ENCODE measurements around the gene VASH2.

VASH2 gene

GRCh38 chr1:212968368-212968863 is 18.1 kb downstream of the VASH2 start:
- TF ChIP-seq, protein P1, sequence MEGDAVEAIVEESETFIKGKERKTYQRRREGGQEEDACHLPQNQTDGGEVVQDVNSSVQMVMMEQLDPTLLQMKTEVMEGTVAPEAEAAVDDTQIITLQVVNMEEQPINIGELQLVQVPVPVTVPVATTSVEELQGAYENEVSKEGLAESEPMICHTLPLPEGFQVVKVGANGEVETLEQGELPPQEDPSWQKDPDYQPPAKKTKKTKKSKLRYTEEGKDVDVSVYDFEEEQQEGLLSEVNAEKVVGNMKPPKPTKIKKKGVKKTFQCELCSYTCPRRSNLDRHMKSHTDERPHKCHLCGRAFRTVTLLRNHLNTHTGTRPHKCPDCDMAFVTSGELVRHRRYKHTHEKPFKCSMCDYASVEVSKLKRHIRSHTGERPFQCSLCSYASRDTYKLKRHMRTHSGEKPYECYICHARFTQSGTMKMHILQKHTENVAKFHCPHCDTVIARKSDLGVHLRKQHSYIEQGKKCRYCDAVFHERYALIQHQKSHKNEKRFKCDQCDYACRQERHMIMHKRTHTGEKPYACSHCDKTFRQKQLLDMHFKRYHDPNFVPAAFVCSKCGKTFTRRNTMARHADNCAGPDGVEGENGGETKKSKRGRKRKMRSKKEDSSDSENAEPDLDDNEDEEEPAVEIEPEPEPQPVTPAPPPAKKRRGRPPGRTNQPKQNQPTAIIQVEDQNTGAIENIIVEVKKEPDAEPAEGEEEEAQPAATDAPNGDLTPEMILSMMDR (IDR thresholded peaks at IDR 0.05; ENCODE audit: insufficient read depth, low read length, poor library complexity, severe bottlenecking) = no peak
- Histone ChIP-seq H3K27me3 (replicated peaks; ENCODE audit: control insufficient read depth, insufficient read depth, low read length) (no peaks in the 10 kb centered on the region), H3K4me3 (replicated peaks; ENCODE audit: low read depth, low read length) (no peak overlapping the region), H3K36me3 (ENCODE audit: control insufficient read depth, insufficient read depth, low read length) (peaks cover 31% of the 10 kb centered on the region)
- DNase-seq (ENCODE audit: extremely low read depth, insufficient read length) = no peak

GRCh38 chr1:212970085-212970484 is 19.7 kb downstream of the VASH2 start:
- H3K27me3 ChIP-seq (replicated peaks; ENCODE audit: control insufficient read depth, insufficient read depth, low read length) = no peaks in the 10 kb centered on the region
- H3K4me3 ChIP-seq (replicated peaks; ENCODE audit: low read depth, low read length) = no peak overlapping the region
- peaks cover 31% of the 10 kb centered on the region for H3K36me3 ChIP-seq (ENCODE audit: control insufficient read depth, insufficient read depth, low read length)
- DNase-seq (ENCODE audit: extremely low read depth, insufficient read length) = no peak
- TF ChIP-seq, protein P1 (IDR thresholded peaks at IDR 0.05; ENCODE audit: insufficient read depth, low read length, poor library complexity, severe bottlenecking) = no peak

- no peak for DNase-seq (ENCODE audit: extremely low read depth, insufficient read length)
- TF ChIP-seq, protein P1 (IDR thresholded peaks at IDR 0.05; ENCODE audit: insufficient read depth, low read length, poor library complexity, severe bottlenecking) = no peak
- peaks cover 31% of the 10 kb centered on the region for H3K36me3 ChIP-seq (ENCODE audit: control insufficient read depth, insufficient read depth, low read length)
- no peaks in the 10 kb centered on the region for H3K27me3 ChIP-seq (replicated peaks; ENCODE audit: control insufficient read depth, insufficient read depth, low read length)
- H3K4me3 ChIP-seq (replicated peaks; ENCODE audit: low read depth, low read length) = no peak overlapping the region
These were observed 21.0 kb downstream of the VASH2 start for GRCh38 chr1:212971312-212971711.

GRCh38 chr1:212973426-212973825 is 23.1 kb downstream of the VASH2 start:
- no peak for DNase-seq (ENCODE audit: extremely low read depth, insufficient read length)
- H3K27me3 ChIP-seq (replicated peaks; ENCODE audit: control insufficient read depth, insufficient read depth, low read length) = no peaks in the 10 kb centered on the region
- no peak overlapping the region for H3K4me3 ChIP-seq (replicated peaks; ENCODE audit: low read depth, low read length)
- H3K36me3 ChIP-seq (ENCODE audit: control insufficient read depth, insufficient read depth, low read length) = peaks cover 30% of the 10 kb centered on the region
- TF ChIP-seq, protein P1 (IDR thresholded peaks at IDR 0.05; ENCODE audit: insufficient read depth, low read length, poor library complexity, severe bottlenecking) = no peak

DNA sequence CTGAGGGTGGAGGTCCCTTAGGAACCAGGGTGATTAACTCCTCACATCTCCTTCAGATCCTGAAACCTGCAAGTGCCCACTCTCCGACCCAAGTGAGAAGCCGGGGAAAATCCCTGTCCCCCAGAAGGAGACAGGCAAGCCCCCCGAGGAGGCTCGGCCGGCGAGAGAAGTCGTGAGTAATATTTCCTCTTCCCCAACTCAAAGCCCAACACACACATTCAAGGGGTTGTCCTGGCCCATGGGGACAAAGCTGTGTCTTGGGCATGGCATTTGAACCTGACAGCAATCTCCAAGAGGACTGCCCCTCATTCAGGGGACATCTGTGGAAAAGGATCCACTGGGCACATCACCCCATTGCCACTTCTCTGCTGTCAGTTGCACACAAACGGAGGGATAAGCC is 23.6 kb downstream of the VASH2 start:
- Histone ChIP-seq H3K27me3 (replicated peaks; ENCODE audit: control insufficient read depth, insufficient read depth, low read length) (no peaks in the 10 kb centered on the region), H3K4me3 (replicated peaks; ENCODE audit: low read depth, low read length) (no peak overlapping the region), H3K36me3 (ENCODE audit: control insufficient read depth, insufficient read depth, low read length) (peaks cover 29% of the 10 kb centered on the region)
- TF ChIP-seq, protein P1 (IDR thresholded peaks at IDR 0.05; ENCODE audit: insufficient read depth, low read length, poor library complexity, severe bottlenecking) = no peak
- DNase-seq (ENCODE audit: extremely low read depth, insufficient read length) = no peak

DNA sequence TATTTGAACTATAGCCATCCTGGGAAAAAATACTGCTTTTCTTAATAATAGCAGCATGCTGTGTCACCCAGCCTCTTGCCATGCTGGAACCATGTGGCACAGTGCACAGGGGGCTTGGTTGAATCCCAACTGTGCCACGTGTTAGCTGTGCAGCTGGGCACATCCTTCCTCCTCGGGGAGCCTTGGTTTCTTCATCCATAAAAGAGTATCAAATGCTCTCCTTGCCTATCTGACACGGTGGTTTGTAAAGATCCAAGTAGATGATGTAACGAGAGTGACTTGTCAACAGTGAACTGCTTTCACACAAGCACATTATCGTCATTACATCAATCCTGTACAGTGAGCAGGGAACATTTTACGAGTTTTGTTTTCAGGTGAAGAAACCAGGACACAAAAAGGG is 24.4 kb downstream of the VASH2 start:
- Histone ChIP-seq H3K36me3 (ENCODE audit: control insufficient read depth, insufficient read depth, low read length) (peaks cover 29% of the 10 kb centered on the region), H3K4me3 (replicated peaks; ENCODE audit: low read depth, low read length) (no peak overlapping the region), H3K27me3 (replicated peaks; ENCODE audit: control insufficient read depth, insufficient read depth, low read length) (no peaks in the 10 kb centered on the region)
- DNase-seq (ENCODE audit: extremely low read depth, insufficient read length) = no peak
- TF ChIP-seq, protein P1 (IDR thresholded peaks at IDR 0.05; ENCODE audit: insufficient read depth, low read length, poor library complexity, severe bottlenecking) = no peak

Measured in GM06990 (cell line).